Hematopoietic multipotent progenitor cell treated with erythropoietin and hydrocortisone succinate and interleukin-3 and kit ligand, for 15 days (in vitro differentiated cells): Measurements from ENCODE around the gene PGLYRP3.

Source experiments
- DNase-seq: peaks from one replicate; pipeline ENCODE4 v3.0.0-alpha.2; 2015; ENCODE audit warnings: low spot score

The PGLYRP3 gene

GRCh38 chr1:153313288-153313687, 536 bp upstream of the PGLYRP3 start:
- no peak for DNase-seq

GRCh38 chr1:153310526-153310925, 2.2 kb downstream of the PGLYRP3 start:
- no peak for DNase-seq

GRCh38 chr1:153309441-153309840, 3.3 kb downstream of the PGLYRP3 start:
- no peak for DNase-seq

GRCh38 chr1:153308540-153308939, 4.2 kb downstream of the PGLYRP3 start:
- no peak for DNase-seq

- DNase-seq = no peak
Measured at GRCh38 chr1:153307221-153307600, 5.5 kb downstream of the PGLYRP3 start.

- DNase-seq = no peak
Measured at GRCh38 chr1:153306303-153307220, 6.2 kb downstream of the PGLYRP3 start.

- DNase-seq = no peak
Measured at GRCh38 chr1:153305682-153306081, 7.1 kb downstream of the PGLYRP3 start.

- no peak for DNase-seq
Measured at GRCh38 chr1:153302308-153302707, 10.4 kb downstream of the PGLYRP3 start.

- DNase-seq = no peak
Measured at GRCh38 chr1:153293851-153294250, 18.9 kb downstream of the PGLYRP3 start.

- DNase-seq = no peak
Measured at GRCh38 chr1:153293480-153293775, 19.3 kb downstream of the PGLYRP3 start.

GRCh38 chr1:153292740-153293479, 19.8 kb downstream of the PGLYRP3 start:
- no peak for DNase-seq

- DNase-seq = no peak
Measured at GRCh38 chr1:153292185-153292584, 20.6 kb downstream of the PGLYRP3 start.

GRCh38 chr1:153291514-153291913, 21.2 kb downstream of the PGLYRP3 start:
- DNase-seq = no peak

GRCh38 chr1:153288634-153289275, 24.0 kb downstream of the PGLYRP3 start:
- peak; percentile 66 for DNase-seq

- DNase-seq = peak; percentile 11
Measured at GRCh38 chr1:153277852-153278251, 34.9 kb downstream of the PGLYRP3 start.

- no peak for DNase-seq
Measured at GRCh38 chr1:153272186-153272585, 40.6 kb downstream of the PGLYRP3 start.

- DNase-seq = no peak
Measured at GRCh38 chr1:153271711-153272110, 41.0 kb downstream of the PGLYRP3 start.

- no peak for DNase-seq
Measured at GRCh38 chr1:153265457-153265856, 47.3 kb downstream of the PGLYRP3 start.

- DNase-seq = no peak
Measured at GRCh38 chr1:153262462-153263157, 50.1 kb downstream of the PGLYRP3 start.

- DNase-seq = no peak
Measured at GRCh38 chr1:153262070-153262366, 50.7 kb downstream of the PGLYRP3 start.

- no peak for DNase-seq
Measured at GRCh38 chr1:153261281-153262069, 51.3 kb downstream of the PGLYRP3 start.
